ENCODE results near the gene CFAP100.
A peak's percentile ranks its signal among the peaks of the same experiment; 100 is the strongest.

CFAP100 gene

DNA sequence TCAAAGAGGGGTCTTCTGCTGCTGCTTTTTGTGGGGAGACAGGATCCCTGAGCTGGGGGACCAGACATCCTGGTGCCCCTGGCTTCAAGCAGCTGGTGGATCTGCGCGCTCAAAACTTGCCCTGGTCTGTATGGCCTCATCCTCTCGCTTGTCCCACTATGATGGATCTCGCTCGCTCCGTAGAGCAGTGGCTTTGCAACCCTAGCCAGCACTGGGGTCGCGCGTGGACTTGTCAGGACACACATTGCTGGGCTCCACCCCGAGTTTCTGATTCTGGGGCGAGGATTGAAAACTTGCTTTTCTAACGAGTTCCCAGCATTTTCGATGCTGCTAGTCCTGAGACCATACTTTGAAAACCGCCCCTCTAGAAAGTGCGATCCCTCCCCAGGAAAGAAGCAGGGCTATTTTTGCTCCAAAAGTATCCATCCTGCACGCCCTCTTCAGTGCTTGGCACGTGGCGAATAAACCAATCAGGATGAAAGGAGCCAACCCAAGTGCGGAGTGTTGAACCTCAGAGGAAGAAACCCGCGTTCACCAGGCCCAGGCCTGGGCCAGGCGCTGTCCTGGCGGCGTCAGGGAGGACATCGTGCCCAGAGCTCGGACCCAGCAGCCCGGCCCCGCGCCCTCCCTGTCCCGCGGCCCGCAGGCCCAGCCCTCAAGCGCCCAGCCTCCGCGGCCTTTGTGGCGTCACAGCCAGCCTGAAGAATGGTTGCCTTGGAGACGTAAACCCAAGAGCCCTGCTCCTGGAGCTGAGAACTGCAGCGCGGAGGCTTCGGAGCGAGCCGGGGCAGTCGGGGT, at the start of gene CFAP100:
CFAP100 (plus strand) TSS at position 731 of the 798 bp plus-strand sequence. CDS start 1,092 bp downstream, outside the sequence.
- DNase-seq (ENCODE audit: low spot score): no peak

DNA sequence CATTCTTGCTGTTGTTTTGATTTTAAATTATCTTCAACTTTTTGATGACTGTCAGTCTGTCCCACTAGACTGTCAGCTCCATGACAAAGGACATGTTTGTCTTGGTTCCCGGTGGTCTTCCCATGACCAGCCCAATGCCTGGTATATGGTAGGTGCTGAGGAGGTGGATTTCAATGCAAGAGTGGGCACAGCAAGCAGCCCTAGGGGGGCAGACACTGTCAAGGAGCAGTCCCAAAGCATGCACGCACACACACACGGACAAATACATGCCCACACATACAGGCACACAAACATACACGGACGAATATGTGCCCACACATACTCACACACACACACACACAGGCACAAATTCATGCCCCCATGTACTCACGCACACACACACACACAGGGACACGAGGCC, 49.5 kb upstream of the CFAP100 start:
- no peak for DNase-seq (ENCODE audit: low spot score)

DNA sequence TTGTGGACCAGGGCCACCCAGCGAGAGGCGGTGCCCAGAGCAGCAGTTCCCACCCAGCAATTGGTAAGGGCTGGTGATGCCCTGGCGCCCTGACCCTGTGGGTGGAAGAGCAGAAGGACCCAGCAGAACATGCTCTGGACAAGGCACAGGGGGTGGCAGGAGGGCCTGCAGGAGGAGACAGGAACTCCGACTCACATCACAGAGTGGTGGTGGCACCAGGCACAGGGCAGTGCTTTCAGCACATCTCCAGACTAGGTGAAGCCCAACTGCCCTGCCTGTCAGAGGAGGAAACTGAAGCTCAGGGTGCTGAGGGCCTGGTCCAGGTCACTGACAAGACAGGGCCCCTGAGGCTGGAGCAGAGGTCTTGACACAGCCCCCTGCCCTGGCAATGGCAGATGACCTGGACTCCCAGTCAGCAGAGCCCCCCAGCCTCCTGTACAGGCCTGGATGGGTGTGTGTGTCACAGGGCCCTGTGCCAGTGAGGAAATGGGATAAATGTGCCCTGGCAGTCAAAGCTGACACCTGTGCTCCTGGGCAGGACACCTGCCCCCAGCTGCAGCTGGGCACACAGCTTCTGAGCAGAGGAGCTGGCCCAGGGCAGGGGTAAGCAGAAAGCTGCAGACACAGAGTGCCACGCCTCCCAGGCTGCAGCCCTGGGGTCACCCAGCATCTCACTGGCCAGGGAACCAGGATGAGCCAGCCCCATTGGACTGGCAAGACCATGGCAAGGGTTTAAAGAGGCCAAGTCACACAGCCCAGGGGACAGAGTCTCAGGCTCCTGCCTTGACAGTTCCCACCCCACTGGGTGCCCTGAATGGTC, 48.9 kb upstream of the CFAP100 start:
- DNase-seq (ENCODE audit: low spot score): no peak

DNA sequence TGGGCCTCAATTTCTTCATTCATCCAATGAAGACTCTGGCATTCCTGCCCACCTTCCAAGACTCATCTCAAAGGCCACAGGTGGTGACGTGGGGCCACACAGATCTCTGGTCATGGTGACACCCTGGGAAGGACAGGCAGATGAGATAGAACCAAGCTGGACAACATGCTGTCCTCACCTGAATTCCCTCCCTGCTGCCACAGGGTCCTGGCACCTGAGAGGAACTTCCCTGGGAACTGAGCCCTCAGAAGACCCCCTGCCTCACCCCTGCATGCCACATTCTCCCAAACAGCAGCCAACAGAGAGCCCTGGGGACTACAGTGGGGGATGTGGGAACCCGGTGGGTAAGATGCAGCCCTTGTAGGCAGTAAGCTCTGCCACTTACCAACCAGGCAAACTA, 48.2 kb upstream of the CFAP100 start:
- DNase-seq (ENCODE audit: low spot score): no peak

DNA sequence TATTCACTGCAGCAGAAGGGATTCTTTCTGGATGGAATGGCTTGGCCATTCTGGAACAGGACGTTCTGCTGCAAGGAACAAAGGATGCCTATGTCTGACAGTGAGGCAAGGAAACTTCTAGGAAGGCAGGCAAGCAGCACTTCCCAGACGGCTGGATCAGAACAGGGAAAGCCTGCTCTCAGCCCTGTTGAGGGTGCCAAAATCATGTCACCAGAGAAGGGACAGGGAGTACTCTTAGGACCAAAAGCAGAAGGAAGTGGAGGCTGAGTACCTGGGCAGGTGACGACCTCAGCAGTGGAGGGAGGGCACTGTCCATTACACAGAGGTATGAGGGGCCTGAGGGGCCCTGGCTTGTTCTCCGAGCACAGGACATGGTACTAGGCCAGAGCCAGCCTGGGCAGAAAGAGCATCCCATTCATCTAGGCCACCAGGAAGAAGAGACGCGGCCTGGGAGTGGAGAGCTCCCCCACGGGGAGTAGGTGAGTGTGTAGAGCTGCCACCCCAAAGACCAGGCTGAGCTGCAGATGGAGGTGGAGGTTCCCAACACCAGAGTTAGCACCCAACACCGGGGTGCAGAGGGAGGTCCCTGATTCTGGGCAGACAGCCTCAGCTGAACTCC, 47.1 kb upstream of the CFAP100 start:
- no peak for DNase-seq (ENCODE audit: low spot score)

DNA sequence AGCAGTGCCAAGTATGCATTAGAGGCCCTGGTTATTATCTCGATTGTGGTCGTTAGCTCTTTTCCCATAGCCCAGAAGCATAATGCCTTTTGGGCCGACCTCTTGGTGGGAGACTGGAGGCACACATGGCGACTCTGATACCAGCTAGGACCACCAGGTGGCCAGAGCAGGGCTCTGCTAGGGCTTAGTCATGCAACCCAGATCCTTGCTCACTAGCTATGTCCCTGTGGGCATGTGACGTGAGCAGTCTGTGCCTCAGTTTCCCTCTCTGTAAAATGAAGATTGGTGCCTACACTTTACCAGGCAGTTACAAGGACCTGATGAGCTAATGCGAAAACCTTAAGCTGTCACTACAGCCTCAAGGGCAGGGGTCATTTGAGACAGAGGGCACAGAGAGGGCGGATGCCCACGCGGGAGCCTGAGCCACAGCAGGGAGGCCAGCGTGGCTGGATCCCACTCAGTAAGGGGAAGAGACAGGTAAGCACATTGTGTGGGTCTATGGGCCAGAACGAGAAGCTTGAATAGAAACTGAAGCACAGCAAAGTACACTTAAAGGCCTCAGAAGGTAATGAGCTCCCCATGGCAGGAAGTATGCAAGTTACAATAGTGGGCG, 46.3 kb upstream of the CFAP100 start:
- no peak for DNase-seq (ENCODE audit: low spot score)

DNA sequence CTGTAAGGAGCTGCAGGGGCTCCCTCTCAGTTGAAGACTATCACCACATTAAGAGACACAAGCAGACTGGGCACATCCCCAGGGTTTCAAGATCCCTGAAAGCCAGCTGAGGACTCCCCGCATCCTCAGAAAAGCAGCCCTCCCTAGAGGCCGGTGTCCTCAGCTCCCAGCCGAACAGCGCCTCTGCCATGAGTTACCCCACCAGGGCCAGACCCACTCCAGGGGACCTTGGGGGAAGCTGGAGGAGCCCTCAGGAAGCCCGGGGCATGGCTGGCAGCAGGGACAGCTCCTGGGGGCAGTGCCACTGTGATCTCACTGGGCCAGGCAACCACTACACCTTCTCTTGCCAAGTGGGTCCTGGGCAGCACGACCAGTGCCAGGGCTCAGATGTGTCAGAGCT, 45.6 kb upstream of the CFAP100 start:
- no peak for DNase-seq (ENCODE audit: low spot score)

DNA sequence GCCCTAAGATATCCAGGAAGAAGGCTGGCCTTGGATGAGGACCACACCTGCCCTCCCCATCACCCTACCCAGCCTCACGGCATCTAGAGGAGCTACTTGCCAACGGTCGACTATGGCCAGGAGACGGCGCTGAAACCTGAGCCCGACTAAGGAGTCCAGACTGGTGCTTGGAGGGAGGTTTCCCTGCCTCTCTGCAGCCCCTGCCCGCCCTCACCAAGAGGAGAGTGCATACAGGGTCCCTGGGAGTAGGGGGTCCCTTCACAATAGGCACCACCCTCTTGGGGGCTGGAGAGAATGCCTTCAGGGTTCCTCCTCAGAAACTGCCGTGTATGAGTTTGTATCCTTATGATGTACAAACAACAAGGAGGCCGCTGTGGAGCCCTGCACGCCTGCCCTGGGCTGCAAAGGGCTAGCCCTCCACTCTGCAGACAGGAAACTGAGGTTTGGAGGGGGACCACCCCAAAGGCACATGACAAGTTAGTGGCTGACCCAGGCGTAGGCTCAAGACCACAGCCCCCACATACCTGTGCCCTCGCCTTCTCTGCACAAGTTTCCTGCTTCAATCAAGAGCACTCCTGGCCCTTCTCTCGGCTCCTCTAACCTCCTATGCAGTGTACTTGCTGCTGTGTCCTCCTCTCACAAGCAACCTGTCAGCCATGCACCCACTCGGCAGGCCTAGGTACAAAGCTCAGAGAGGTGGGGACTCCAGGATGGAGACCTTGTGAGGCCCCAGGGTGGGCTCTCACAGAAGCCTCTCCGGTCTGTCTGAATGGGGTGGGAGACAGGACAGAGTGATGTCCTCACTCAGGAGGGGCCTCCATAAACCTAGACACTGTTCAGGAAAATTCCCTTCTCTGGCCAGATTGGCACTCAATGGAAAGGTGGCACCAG, 44.9 kb upstream of the CFAP100 start:
- no peak for DNase-seq (ENCODE audit: low spot score)

DNA sequence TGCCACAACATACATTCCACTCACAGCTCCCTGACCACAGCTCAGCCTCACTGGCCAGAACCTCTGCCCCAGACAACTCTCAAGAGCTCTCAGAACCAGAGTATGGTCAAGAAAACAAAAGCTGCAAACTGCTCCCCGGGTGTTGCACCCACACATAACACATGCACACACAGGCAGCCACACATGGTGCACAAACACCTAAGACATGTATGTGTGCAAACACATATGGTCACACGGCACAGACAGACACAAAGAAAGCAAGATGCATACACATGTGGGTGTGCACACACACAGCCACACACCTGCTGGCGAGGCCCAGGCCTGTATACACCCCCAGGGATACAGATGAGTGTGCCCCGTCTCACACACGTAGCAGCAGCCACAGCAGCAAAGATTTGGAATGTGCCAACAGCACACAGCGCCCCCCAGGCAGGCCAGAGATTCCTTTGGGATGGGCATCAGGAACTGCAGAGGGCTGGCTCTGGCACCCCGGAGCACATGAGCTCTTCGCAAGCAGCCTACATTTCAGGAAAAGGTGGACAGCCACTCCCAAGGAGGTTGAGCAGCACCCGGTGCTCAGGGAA, 44.1 kb upstream of the CFAP100 start:
- DNase-seq (ENCODE audit: low spot score): no peak

DNA sequence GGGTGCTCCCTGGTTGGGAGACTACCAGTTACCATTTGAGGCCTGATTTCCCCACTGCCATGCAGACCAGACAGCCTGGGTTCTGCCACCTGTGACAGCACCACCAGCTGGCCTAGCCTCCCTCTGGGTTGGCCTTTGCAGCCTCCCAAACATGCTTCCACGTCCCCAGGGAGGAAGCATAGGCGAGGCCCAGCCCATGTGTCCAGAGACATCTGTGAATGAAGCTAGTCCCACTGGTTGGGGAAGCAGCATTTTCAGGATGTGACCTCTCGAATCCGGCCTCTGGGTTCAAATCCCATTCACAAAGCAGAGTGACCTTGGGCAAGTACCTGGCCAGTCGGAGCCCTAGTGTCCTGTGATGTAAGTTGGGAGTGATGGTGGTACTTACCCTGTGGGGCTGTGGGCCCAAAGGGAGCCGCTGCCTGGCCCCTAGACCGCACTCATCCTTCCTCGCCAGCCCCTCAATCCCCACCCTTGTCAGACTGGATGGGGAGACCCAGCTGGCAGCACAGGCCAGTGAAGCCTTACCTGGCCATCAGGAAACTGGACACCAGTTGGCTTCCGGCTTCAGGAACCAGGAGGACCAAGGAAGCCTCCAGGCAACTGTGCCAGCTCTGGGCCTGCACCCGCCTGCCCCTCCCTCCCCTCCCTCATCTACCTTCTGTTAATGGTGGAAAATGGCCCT, 43.5 kb upstream of the CFAP100 start:
- no peak for DNase-seq (ENCODE audit: low spot score)

DNA sequence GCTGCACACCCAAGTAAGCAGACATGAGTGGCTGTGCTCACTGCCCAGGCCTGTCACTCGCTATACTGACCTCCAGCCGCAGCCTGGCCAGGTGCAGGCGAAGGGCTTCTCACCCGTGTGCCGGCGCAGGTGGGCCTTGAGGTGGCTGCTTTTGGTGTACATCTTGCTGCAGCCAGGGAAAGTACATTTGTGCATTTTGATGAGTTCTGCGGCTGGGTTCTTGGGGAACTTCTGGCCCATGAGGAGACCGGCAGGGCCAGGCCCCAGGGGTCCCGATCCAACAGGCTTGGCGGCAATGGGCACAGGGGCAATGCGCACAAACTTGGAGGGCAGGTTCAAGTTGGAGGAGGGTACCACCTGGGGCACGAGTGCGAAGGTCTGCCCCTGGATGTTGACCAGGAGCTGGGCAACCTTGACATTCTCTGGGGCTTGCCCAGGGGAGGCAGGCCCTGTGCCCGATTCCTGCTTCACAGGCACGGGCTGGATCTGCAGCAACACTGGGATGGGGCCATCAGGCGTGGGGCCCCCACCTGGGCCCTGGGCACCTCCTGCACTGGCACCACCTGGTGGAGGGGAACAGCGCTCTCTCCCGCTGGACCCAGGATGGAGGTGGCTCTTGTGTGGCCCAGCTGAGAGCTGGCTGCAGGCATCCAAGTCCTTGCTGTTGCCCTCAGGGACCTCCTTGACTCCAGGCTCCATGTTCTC, 42.8 kb upstream of the CFAP100 start:
- no peak for DNase-seq (ENCODE audit: low spot score)

DNA sequence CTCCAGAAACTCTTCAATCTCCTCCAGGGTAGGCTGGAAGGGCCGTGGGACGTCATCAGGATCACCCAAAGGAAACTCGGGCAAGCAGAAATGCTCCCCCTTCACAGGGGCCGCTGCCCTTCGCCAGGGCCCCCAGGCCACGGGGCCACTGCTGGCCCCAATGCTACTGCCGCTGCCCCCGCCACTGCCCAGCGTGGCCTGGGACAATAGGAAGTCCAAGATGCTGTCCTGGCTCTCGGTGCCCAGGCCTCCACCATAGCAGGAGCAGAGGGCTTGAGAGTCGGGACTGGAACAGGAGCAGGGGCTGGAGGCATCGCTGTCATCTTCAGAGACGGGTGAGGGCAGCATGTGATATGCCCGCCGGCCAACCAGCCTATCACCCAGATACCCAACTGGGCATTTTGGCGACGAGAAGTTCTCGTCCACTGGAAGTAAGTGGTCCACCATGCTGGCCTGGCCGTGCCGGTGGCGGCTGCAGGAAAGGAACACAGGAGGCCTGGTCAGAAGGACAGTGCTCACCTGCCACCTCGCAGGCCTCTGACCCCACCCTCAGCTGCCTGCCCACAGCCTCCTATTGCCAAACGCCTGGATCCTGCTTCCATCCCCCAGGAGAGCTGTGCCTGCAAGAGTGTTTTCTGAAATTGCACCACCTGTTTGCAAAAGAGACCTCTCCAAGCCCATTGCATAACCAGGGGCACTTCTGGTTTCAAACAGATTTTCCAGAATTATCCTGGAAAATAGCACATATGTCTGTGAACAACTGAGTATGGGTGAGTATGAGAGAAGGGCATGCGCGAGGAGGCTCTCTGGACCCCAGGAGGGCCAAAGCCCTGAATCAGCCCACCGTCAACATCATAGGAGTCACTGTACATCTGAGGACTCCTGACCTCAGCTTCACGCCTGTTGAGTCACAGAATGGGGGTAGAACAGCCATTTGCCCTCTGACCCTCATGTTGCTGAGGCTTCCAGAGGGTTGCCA, 41.9 kb upstream of the CFAP100 start:
- no peak for DNase-seq (ENCODE audit: low spot score)

DNA sequence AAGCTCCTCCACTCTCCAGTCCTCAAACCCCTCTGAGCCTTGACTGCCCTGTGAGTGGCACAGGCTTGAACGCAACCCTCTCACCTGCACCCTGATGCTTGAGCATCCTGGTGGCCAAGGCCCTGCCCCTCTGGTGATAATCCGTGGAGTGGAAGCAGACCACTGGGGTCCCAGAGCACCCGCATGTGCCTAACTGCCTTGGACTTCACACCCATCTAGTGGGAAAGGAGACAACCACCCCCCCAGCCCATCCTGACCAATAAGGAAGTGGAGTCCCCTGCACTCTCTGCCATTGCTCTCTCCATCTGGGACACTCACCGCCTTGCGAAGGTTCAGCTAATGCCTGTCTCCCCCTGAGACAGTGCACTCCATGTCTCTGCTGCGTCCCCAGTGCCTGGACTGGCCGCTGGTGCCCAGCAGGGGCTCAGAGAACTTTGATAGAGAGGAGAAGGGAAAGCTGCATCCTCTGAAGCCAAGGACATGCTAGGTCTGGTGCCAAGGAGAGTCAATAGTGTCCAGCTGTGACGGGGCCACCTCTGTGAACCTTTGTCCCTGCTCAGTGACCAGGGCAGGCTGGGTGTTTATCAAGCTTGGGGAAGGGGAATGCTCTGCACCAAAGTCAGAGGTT, 40.9 kb upstream of the CFAP100 start:
- DNase-seq (ENCODE audit: low spot score): no peak

DNA sequence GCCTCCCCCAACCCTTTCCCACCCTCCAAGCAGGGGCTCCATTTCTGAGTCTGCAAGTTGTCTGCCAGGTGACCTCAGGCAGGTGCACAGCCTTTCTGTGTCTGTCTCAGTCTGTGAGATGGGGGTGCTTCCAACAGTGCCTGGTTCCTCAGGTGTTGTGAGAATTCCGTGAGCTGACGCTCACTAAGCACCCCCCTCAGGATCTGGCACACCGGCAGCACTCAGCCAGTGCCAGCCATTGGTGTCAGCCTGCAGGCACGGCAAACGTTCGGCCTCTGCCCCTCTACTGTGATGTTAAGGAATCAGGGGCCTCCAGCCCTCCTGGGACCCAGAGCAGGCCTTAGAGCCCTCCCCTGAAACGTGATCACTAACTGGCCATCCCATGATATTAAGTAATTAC, 39.9 kb upstream of the CFAP100 start:
- no peak for DNase-seq (ENCODE audit: low spot score)

DNA sequence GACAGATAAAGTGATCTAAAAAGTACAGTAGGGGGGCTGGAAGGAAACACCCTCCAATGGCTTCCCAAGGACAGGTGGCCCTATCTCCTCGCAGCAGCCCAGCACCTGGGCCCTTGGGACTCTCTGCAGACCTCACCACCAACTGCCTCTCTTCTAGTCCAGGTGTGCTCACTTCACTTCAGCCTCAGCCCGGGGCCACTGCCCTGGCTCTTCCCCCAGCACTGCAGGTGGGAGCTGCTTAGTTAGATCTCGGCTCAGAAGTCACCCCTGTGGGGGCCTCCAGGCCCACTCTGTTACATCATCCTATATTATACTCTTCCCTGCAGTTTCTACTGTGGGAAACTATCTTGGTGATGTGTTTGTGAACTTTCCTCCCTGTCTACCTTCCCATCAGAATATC, 39.5 kb upstream of the CFAP100 start:
- no peak for DNase-seq (ENCODE audit: low spot score)

DNA sequence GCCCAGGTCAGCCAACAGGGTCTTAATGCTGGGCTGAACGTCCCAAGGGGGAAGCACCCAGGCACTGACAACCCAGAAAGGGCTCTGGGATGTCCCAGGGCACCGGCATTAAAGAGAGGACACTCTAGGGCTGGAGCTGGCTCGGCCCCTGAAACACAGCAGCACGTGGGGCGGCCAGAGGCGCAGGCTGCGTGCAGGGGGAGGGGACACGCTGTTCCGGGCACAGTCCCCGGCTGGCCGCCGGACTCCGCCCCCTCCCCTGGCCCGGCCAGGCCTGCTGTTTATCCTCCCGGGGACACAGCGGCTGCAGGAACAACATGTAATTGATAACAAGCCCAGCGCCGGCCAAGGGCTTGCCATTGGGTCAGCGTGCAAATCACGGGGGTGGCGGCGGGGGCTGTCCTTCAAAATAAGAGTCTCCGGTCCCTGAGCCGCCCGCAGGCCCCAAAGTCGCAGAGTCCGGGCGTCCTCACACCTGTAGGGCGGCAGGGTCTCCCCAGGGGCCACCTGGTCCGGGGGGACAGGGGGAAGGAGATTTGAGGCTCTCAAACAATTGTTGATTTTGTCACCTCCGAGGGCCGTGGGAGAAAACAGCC, 38.8 kb upstream of the CFAP100 start:
- DNase-seq (ENCODE audit: low spot score): peak; percentile 97

DNA sequence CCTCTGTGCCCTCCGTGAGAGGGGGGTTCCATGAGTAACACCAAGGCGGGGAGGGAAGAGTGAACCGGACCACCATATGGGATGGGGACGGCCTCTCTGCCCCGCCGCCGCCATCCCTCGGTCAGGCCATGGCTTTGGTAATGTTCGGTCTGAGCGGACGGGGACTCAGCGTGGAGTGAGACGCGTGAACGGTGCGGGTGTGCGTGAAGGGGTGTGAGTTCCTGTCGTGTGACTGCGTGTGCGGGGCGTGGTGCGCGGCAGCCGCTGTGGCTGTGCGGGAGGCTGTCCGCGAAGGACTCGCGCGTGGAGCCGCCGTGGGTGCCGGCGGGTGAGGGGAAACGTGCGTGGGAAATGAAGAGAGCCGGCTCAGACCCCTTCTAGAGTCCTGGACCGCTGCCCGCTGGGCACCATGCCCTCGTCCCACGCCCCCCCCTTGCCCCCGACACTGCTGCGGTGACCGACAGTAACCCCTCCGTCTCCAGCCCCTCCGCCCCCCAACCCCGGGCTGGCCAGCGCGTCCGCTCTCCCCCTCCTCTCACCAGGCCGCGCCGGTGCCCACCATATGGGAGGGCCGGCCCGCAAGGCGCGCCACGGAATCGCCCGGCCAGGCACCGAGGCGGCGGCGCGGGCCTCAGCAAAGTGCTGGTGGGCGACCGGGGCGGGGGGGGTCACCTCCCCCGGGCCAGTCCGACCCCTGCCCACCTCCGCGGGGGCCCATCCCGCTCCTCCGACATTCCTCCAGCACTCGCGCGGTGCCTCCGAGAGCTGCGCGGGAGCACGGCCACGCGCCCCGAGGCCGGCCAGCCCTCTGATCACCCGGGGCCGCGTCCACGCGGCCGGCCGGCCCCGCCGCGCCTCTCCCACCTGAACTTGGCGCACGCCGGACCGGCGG, 38.1 kb upstream of the CFAP100 start:
- peak; percentile 29 for DNase-seq (ENCODE audit: low spot score)

Data from COLO829 (cell line).